WTC11 (cell line): ENCODE measurements around the gene SGMS1. TPM values are rescaled to one million over a fixed set of nuclear protein-coding genes. Genes with fewer than 3 reads are reported as not detected.

Experiments
- ATAC-seq: fragments of 200-7000 bp; cut with Tn5 transposase; 2 replicates; pipeline ENCODE4 v1.10.0; 2021; ENCODE audit warnings: mild to moderate bottlenecking, moderate library complexity
- CTCF ChIA-PET: fragments of 300-600 bp; sonication (Branson Sonifier 250); formaldehyde crosslinking; loops from one replicate; lab custom pipeline; 2021; ENCODE audit warnings: antibody characterized with exemption; lab: Charles Lee
- POLR2A ChIA-PET: fragments of 350-600 bp; sonication (Branson Sonifier 250); formaldehyde crosslinking; loops from one replicate; lab custom pipeline; 2021; ENCODE audit warnings: antibody characterized with exemption; lab: Charles Lee
- DNase-seq: peaks from one replicate; pipeline ENCODE4 v3.0.0; 2021; ENCODE audit warnings: low spot score
- H3K27ac Mint-ChIP-seq: 2 replicates; pipeline ENCODE4 v1.8.0; 2021; ENCODE audit warnings: mixed read lengths
- H3K27me3 Mint-ChIP-seq: 2 replicates; pipeline ENCODE4 v1.8.0; 2021; ENCODE audit warnings: low read depth, mild to moderate bottlenecking, moderate library complexity, mixed read lengths
- H3K36me3 Mint-ChIP-seq: 2 replicates; pipeline ENCODE4 v1.8.0; 2021; ENCODE audit warnings: mixed read lengths
- H3K4me1 Mint-ChIP-seq: 2 replicates; pipeline ENCODE4 v1.8.0; 2022; ENCODE audit warnings: mixed read lengths
- H3K4me3 Mint-ChIP-seq: 2 replicates; pipeline ENCODE4 v1.8.0; 2021; ENCODE audit warnings: mild to moderate bottlenecking, moderate library complexity, mixed read lengths
- H3K9me3 Mint-ChIP-seq: 2 replicates; pipeline ENCODE4 v1.8.0; 2021; ENCODE audit warnings: mixed read lengths
- CBFB ChIP-seq: sonication (generic); formaldehyde crosslinking; IDR thresholded peaks from 2 replicates; pipeline ENCODE4 v1.8.1; 2022; ENCODE audit warnings: mild to moderate bottlenecking, low read depth, missing genetic modification reagents
- JUN ChIP-seq: sonication (generic); formaldehyde crosslinking; IDR thresholded peaks from 2 replicates; pipeline ENCODE4 v1.8.0; 2023; ENCODE audit warnings: mild to moderate bottlenecking, missing genetic modification reagents
- KAT7 ChIP-seq: sonication (generic); formaldehyde crosslinking; IDR thresholded peaks from 2 replicates; pipeline ENCODE4 v1.8.1; 2023; ENCODE audit warnings: missing genetic modification reagents, mild to moderate bottlenecking, borderline replicate concordance
- NFYB ChIP-seq: sonication (generic); formaldehyde crosslinking; conservative IDR thresholded peaks from 2 replicates; pipeline ENCODE4 v1.8.0; 2022; ENCODE audit warnings: low read depth, missing genetic modification reagents
- PRRX2 ChIP-seq: fragments of 250-450 bp; sonication (Bioruptor Pico); IDR thresholded peaks from 2 replicates; pipeline ENCODE4 v1.8.0; 2021; ENCODE audit warnings: mild to moderate bottlenecking
- RORB ChIP-seq: fragments of 250-450 bp; sonication (Bioruptor Pico); IDR thresholded peaks from 2 replicates; pipeline ENCODE4 v1.9.0; 2021; ENCODE audit warnings: mild to moderate bottlenecking
- SOX15 ChIP-seq: fragments of 250-450 bp; sonication (Bioruptor Pico); IDR thresholded peaks from 2 replicates; pipeline ENCODE4 v1.9.0; 2021; ENCODE audit warnings: mild to moderate bottlenecking
- SP1 ChIP-seq: sonication (generic); formaldehyde crosslinking; conservative IDR thresholded peaks from 2 replicates; pipeline ENCODE4 v1.8.1; 2022; ENCODE audit warnings: missing genetic modification reagents
- TCF7 ChIP-seq: sonication (generic); formaldehyde crosslinking; IDR thresholded peaks from 2 replicates; pipeline ENCODE4 v1.8.0; 2022; ENCODE audit warnings: mild to moderate bottlenecking, low read depth, missing genetic modification reagents, moderate library complexity
- TEAD1 ChIP-seq: sonication (generic); formaldehyde crosslinking; IDR thresholded peaks from 2 replicates; pipeline ENCODE4 v1.8.0; 2022; ENCODE audit warnings: mild to moderate bottlenecking, missing genetic modification reagents
- ZNF121 ChIP-seq: sonication (generic); formaldehyde crosslinking; IDR thresholded peaks from 2 replicates; pipeline ENCODE4 v1.8.0; 2023; ENCODE audit warnings: missing genetic modification reagents
- total RNA-seq: library from RNA; stranded (reverse); gene quantifications from 3 replicates; pipeline ENCODE4 v1.2.3, GENCODE V29; 2021
- TF ChIP-seq, protein P1 (sequence below): sonication (generic); formaldehyde crosslinking; IDR thresholded peaks from 2 replicates; pipeline ENCODE4 v1.8.1; 2022; ENCODE audit warnings: missing genetic modification reagents, borderline replicate concordance
- TF ChIP-seq, protein P2 (sequence below): sonication (generic); formaldehyde crosslinking; IDR thresholded peaks from 2 replicates; pipeline ENCODE4 v1.8.0; 2022; ENCODE audit warnings: mild to moderate bottlenecking, missing genetic modification reagents
- TF ChIP-seq, protein P3 (sequence below): sonication (generic); formaldehyde crosslinking; IDR thresholded peaks from 2 replicates; pipeline ENCODE4 v1.8.0; 2023; ENCODE audit warnings: mild to moderate bottlenecking, missing genetic modification reagents
- TF ChIP-seq, protein P4 (sequence below): fragments of 250-450 bp; sonication (Bioruptor Pico); IDR thresholded peaks from 2 replicates; pipeline ENCODE4 v1.9.0; 2021; ENCODE audit warnings: mild to moderate bottlenecking, borderline replicate concordance
- TF ChIP-seq, protein P5 (sequence below): sonication (generic); formaldehyde crosslinking; IDR thresholded peaks from 2 replicates; pipeline ENCODE4 v1.8.1; 2022; ENCODE audit warnings: mild to moderate bottlenecking, missing genetic modification reagents, moderate library complexity, borderline replicate concordance
- TF ChIP-seq, protein P6 (sequence below): sonication (generic); formaldehyde crosslinking; IDR thresholded peaks from 2 replicates; pipeline ENCODE4 v1.8.0; 2022; ENCODE audit warnings: mild to moderate bottlenecking, missing genetic modification reagents
- TF ChIP-seq, protein P7 (sequence below): sonication (generic); formaldehyde crosslinking; IDR thresholded peaks from 2 replicates; pipeline ENCODE4 v1.8.0; 2023; ENCODE audit warnings: missing genetic modification reagents, mild to moderate bottlenecking, borderline replicate concordance

The SGMS1 gene
- total RNA-seq, 1 experiment from 2014 or later: 13.2 TPM

DNA sequence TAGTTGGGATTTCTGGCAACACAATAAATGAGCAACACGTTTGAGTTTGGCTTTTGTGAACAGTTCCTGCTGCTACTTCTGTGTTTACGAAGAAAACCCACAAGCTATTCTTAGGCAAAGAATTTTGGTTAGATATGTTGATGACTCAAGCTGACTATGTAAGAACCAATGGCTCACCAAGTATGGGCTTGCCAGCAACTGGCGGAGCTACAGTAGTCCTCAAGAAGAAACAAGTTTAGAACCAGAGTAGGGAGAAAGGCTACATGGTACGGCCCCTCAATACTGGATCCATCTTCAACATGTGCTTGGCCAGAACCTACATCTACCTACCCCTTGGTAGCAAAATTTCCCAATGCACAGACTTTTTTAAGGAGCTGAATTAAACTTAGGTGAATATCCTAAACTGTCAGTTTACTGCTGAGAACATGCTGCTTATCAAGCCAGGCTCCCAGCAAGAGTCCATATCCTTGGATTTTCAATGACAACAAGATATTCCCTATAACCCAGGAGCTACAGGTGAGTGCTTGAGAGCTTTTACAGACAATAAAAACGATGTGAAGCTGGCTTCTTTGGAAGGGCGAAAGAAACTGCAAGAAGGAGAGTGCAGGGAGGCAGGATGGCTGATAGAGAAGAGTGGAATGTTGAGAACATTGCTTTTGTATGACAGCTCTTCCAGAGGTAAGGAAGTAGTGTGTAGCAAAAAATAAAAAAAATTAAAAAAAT is 298.1 kb downstream of the SGMS1 start:
- H3K4me1 Mint-ChIP-seq: peaks cover 27% of the 10 kb centered on the region
- CTCF ChIA-PET: interaction anchor here (0.6 to 1.9 kb wide), 4 partner anchors 15 to 95 kb away, joined by 3 to 6 read pairs (median 6); no protein-coding TSS in a partner anchor
- peak; percentile 86 for ATAC-seq
- H3K27me3 Mint-ChIP-seq: no peaks in the 10 kb centered on the region
- no peaks in the 10 kb centered on the region for H3K9me3 Mint-ChIP-seq
- DNase-seq: no peak
- POLR2A ChIA-PET: no interaction called here
- H3K4me3 Mint-ChIP-seq: no peak overlapping the region
- H3K36me3 Mint-ChIP-seq: no peaks in the 10 kb centered on the region
- peak overlapping the region; percentile 69 for H3K27ac Mint-ChIP-seq
- TF ChIP-seq, protein P1, sequence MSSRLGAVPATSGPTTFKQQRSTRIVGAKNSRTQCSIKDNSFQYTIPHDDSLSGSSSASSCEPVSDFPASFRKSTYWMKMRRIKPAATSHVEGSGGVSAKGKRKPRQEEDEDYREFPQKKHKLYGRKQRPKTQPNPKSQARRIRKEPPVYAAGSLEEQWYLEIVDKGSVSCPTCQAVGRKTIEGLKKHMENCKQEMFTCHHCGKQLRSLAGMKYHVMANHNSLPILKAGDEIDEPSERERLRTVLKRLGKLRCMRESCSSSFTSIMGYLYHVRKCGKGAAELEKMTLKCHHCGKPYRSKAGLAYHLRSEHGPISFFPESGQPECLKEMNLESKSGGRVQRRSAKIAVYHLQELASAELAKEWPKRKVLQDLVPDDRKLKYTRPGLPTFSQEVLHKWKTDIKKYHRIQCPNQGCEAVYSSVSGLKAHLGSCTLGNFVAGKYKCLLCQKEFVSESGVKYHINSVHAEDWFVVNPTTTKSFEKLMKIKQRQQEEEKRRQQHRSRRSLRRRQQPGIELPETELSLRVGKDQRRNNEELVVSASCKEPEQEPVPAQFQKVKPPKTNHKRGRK (CRISPR knock-in tag): no peak
- TF ChIP-seq JUN (CRISPR knock-in tag) (no peak), RORB (CRISPR knock-in tag) (no peak), ZNF121 (CRISPR knock-in tag) (no peak), TEAD1 (no peak), CBFB (CRISPR knock-in tag) (no peak), PRRX2 (CRISPR knock-in tag) (no peak), TCF7 (CRISPR knock-in tag) (no peak), SP1 (CRISPR knock-in tag) (no peak), NFYB (no peak), SOX15 (no peak), KAT7 (no peak)
- TF ChIP-seq, protein P2, sequence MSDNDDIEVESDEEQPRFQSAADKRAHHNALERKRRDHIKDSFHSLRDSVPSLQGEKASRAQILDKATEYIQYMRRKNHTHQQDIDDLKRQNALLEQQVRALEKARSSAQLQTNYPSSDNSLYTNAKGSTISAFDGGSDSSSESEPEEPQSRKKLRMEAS (CRISPR knock-in tag): no peak
- TF ChIP-seq, protein P3, sequence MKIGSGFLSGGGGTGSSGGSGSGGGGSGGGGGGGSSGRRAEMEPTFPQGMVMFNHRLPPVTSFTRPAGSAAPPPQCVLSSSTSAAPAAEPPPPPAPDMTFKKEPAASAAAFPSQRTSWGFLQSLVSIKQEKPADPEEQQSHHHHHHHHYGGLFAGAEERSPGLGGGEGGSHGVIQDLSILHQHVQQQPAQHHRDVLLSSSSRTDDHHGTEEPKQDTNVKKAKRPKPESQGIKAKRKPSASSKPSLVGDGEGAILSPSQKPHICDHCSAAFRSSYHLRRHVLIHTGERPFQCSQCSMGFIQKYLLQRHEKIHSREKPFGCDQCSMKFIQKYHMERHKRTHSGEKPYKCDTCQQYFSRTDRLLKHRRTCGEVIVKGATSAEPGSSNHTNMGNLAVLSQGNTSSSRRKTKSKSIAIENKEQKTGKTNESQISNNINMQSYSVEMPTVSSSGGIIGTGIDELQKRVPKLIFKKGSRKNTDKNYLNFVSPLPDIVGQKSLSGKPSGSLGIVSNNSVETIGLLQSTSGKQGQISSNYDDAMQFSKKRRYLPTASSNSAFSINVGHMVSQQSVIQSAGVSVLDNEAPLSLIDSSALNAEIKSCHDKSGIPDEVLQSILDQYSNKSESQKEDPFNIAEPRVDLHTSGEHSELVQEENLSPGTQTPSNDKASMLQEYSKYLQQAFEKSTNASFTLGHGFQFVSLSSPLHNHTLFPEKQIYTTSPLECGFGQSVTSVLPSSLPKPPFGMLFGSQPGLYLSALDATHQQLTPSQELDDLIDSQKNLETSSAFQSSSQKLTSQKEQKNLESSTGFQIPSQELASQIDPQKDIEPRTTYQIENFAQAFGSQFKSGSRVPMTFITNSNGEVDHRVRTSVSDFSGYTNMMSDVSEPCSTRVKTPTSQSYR (CRISPR knock-in tag): no peak
- TF ChIP-seq, protein P4, sequence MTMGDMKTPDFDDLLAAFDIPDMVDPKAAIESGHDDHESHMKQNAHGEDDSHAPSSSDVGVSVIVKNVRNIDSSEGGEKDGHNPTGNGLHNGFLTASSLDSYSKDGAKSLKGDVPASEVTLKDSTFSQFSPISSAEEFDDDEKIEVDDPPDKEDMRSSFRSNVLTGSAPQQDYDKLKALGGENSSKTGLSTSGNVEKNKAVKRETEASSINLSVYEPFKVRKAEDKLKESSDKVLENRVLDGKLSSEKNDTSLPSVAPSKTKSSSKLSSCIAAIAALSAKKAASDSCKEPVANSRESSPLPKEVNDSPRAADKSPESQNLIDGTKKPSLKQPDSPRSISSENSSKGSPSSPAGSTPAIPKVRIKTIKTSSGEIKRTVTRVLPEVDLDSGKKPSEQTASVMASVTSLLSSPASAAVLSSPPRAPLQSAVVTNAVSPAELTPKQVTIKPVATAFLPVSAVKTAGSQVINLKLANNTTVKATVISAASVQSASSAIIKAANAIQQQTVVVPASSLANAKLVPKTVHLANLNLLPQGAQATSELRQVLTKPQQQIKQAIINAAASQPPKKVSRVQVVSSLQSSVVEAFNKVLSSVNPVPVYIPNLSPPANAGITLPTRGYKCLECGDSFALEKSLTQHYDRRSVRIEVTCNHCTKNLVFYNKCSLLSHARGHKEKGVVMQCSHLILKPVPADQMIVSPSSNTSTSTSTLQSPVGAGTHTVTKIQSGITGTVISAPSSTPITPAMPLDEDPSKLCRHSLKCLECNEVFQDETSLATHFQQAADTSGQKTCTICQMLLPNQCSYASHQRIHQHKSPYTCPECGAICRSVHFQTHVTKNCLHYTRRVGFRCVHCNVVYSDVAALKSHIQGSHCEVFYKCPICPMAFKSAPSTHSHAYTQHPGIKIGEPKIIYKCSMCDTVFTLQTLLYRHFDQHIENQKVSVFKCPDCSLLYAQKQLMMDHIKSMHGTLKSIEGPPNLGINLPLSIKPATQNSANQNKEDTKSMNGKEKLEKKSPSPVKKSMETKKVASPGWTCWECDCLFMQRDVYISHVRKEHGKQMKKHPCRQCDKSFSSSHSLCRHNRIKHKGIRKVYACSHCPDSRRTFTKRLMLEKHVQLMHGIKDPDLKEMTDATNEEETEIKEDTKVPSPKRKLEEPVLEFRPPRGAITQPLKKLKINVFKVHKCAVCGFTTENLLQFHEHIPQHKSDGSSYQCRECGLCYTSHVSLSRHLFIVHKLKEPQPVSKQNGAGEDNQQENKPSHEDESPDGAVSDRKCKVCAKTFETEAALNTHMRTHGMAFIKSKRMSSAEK (CRISPR knock-in tag): no peak
- TF ChIP-seq, protein P5, sequence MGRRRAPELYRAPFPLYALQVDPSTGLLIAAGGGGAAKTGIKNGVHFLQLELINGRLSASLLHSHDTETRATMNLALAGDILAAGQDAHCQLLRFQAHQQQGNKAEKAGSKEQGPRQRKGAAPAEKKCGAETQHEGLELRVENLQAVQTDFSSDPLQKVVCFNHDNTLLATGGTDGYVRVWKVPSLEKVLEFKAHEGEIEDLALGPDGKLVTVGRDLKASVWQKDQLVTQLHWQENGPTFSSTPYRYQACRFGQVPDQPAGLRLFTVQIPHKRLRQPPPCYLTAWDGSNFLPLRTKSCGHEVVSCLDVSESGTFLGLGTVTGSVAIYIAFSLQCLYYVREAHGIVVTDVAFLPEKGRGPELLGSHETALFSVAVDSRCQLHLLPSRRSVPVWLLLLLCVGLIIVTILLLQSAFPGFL (CRISPR knock-in tag): no peak
- TF ChIP-seq, protein P6, sequence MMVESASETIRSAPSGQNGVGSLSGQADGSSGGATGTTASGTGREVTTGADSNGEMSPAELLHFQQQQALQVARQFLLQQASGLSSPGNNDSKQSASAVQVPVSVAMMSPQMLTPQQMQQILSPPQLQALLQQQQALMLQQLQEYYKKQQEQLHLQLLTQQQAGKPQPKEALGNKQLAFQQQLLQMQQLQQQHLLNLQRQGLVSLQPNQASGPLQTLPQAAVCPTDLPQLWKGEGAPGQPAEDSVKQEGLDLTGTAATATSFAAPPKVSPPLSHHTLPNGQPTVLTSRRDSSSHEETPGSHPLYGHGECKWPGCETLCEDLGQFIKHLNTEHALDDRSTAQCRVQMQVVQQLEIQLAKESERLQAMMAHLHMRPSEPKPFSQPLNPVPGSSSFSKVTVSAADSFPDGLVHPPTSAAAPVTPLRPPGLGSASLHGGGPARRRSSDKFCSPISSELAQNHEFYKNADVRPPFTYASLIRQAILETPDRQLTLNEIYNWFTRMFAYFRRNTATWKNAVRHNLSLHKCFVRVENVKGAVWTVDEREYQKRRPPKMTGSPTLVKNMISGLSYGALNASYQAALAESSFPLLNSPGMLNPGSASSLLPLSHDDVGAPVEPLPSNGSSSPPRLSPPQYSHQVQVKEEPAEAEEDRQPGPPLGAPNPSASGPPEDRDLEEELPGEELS (CRISPR knock-in tag): no peak
- TF ChIP-seq, protein P7, sequence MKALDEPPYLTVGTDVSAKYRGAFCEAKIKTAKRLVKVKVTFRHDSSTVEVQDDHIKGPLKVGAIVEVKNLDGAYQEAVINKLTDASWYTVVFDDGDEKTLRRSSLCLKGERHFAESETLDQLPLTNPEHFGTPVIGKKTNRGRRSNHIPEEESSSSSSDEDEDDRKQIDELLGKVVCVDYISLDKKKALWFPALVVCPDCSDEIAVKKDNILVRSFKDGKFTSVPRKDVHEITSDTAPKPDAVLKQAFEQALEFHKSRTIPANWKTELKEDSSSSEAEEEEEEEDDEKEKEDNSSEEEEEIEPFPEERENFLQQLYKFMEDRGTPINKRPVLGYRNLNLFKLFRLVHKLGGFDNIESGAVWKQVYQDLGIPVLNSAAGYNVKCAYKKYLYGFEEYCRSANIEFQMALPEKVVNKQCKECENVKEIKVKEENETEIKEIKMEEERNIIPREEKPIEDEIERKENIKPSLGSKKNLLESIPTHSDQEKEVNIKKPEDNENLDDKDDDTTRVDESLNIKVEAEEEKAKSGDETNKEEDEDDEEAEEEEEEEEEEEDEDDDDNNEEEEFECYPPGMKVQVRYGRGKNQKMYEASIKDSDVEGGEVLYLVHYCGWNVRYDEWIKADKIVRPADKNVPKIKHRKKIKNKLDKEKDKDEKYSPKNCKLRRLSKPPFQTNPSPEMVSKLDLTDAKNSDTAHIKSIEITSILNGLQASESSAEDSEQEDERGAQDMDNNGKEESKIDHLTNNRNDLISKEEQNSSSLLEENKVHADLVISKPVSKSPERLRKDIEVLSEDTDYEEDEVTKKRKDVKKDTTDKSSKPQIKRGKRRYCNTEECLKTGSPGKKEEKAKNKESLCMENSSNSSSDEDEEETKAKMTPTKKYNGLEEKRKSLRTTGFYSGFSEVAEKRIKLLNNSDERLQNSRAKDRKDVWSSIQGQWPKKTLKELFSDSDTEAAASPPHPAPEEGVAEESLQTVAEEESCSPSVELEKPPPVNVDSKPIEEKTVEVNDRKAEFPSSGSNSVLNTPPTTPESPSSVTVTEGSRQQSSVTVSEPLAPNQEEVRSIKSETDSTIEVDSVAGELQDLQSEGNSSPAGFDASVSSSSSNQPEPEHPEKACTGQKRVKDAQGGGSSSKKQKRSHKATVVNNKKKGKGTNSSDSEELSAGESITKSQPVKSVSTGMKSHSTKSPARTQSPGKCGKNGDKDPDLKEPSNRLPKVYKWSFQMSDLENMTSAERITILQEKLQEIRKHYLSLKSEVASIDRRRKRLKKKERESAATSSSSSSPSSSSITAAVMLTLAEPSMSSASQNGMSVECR (CRISPR knock-in tag): no peak
